K562 (cell line): ENCODE measurements around the gene SOWAHB. TPM values are rescaled to one million over a fixed set of nuclear protein-coding genes. Genes with fewer than 3 reads are reported as not detected.

Experiments
- ETV6 ChIP-seq, 3 experiments: fragments of 150-350 bp in 1 of 3; sonication (generic) in 1 of 3; formaldehyde crosslinking in 1 of 3; IDR thresholded peaks; 2 replicates each; pipeline versions ENCODE4 v1.6.1 to v1.8.0; 2014 to 2022; ENCODE audit warnings: borderline replicate concordance in 2 of 3, low read depth in 2 of 3, antibody characterized with exemption in 1 of 3, low read length in 1 of 3, mild to moderate bottlenecking in 1 of 3, missing genetic modification reagents in 1 of 3
- GABPB2 ChIP-seq: fragments of 250-450 bp; sonication (Bioruptor Pico); conservative IDR thresholded peaks from 2 replicates; pipeline ENCODE4 v1.5.1; 2021; ENCODE audit warnings: mild to moderate bottlenecking
- KHSRP ChIP-seq: fragments of 450-650 bp; IDR thresholded peaks from 2 replicates; pipeline ENCODE4 v1.6.1; 2017
- PHB ChIP-seq: fragments of 250-450 bp; sonication (Bioruptor Pico); IDR thresholded peaks from 2 replicates; pipeline ENCODE4 v1.5.0; 2021
- RBM25 ChIP-seq: fragments of 200-400 bp; formaldehyde crosslinking; IDR thresholded peaks from 2 replicates; pipeline ENCODE4 v1.6.1; 2018; ENCODE audit warnings: low read length, low read depth, moderate library complexity; ENCODE audit not compliant: severe bottlenecking
- RCOR1 ChIP-seq, 2 experiments: IDR thresholded peaks; 2 replicates each; pipeline ENCODE4 v1.6.1; 2012; ENCODE audit warnings: low read depth in 2 of 2, low read length in 2 of 2, borderline replicate concordance in 1 of 2, improper control_type of control experiment in 1 of 2
- SIN3A ChIP-seq, 2 experiments: fragments of 150-350 bp in 1 of 2; IDR thresholded peaks; 2 replicates each; pipeline ENCODE4 v1.6.1; 2011 to 2016; ENCODE audit warnings: borderline replicate concordance in 2 of 2, low read depth in 2 of 2, low read length in 2 of 2, mild to moderate bottlenecking in 2 of 2, moderate library complexity in 2 of 2; ENCODE audit not compliant: control insufficient read depth in 1 of 2
- USF2 ChIP-seq: sonication (generic); formaldehyde crosslinking; IDR thresholded peaks from 2 replicates; pipeline ENCODE4 v1.5.0; 2020; ENCODE audit warnings: missing genetic modification reagents
- ZNF174 ChIP-seq: fragments of 250-450 bp; sonication (Bioruptor Pico); IDR thresholded peaks from 2 replicates; pipeline ENCODE4 v1.4.0; 2020; ENCODE audit warnings: mild to moderate bottlenecking
- ZNF551 ChIP-seq: fragments of 250-450 bp; sonication (Bioruptor Pico); IDR thresholded peaks from 2 replicates; pipeline ENCODE4 v1.5.0; 2021; ENCODE audit warnings: mild to moderate bottlenecking, moderate library complexity
- polyA plus RNA-seq, 8 experiments: library from polyadenylated mRNA; depleted of rRNA in 4 of 8; stranded (reverse) in 5 of 8; unstranded in 3 of 8; fragments of >200 nt; fragmentation: Nextera tagmentation in 2 of 8; fragmentation: Illumina TruSeq in 1 of 8; extraction: Ambion mirVana in 2 of 8; extraction: Trizol in 1 of 8; gene quantifications; 2 replicates each; pipeline versions ENCODE4 v1.2.1 to v1.2.3, GENCODE V29; 2011 to 2014; ENCODE audit warnings: inconsistent platforms in 1 of 8, missing spikeins in 1 of 8
- total RNA-seq, 7 experiments: library from RNA; depleted of rRNA in 6 of 7; stranded (reverse); fragments of >200 nt in 6 of 7; fragmentation: Illumina TruSeq in 2 of 7; extraction: Trizol in 2 of 7; gene quantifications; 2 replicates each; pipeline versions ENCODE4 v1.2.1 to v1.2.3, GENCODE V29; 2011 to 2021; ENCODE audit warnings: low replicate concordance in 1 of 7
- TF ChIP-seq, protein P1 (sequence below), 2 experiments: IDR thresholded peaks in 1 of 2; conservative IDR thresholded peaks in 1 of 2; 2 replicates each; pipeline ENCODE4 v1.6.1; 2016; ENCODE audit warnings: low read depth in 2 of 2, mild to moderate bottlenecking in 1 of 2, missing compliant biosample characterization in 1 of 2, missing genetic modification characterization in 1 of 2, moderate library complexity in 1 of 2

Gene SOWAHB
- total and polyA plus RNA-seq, 9 of the 15 experiments (the other 6 are each of a cell fraction or from before 2014, with no cell fraction given), result not detected

DNA sequence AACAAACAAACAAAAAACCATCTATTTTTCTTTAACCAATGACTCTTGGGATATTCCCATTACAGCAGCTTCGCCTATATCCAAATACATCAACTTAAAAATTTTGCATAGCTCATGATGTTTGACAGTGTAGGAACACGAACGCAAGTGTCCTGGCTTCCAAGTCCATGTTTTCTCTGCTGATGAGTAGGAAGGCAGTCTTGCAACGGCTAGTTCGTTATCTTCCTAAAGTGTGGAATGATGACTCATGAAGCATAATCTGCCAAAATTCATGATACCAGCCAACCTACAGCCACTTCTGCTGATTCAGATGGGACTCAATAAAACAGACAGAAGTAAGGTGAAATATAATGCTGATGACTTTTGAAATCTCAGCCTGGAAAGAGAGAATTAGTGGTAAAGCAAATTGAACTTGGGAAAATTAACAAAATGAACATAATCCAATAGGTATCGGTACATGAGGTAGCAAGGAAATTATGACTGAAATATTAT, 45.2 kb upstream of the SOWAHB start (continued):
- no peak for TF ChIP-seq ZNF174
- TF ChIP-seq ETV6 (IDR thresholded peaks at IDR 0.05; ENCODE audit: borderline replicate concordance in 1 of 2, low read depth in 2 of 2, low read length in 1 of 2), result no peak
- TF ChIP-seq ETV6 (CRISPR knock-in tag; IDR thresholded peaks at IDR 0.05; ENCODE audit: borderline replicate concordance), result no peak
- TF ChIP-seq KHSRP, result no peak
- peak in 1 of 2 experiments; percentile 83; a peak in 2 of 4 replicates for TF ChIP-seq RCOR1 (IDR thresholded peaks at IDR 0.05; ENCODE audit: borderline replicate concordance in 1 of 2, low read depth in 2 of 2, low read length in 2 of 2)
- no peak for TF ChIP-seq RBM25
- TF ChIP-seq, protein P1, sequence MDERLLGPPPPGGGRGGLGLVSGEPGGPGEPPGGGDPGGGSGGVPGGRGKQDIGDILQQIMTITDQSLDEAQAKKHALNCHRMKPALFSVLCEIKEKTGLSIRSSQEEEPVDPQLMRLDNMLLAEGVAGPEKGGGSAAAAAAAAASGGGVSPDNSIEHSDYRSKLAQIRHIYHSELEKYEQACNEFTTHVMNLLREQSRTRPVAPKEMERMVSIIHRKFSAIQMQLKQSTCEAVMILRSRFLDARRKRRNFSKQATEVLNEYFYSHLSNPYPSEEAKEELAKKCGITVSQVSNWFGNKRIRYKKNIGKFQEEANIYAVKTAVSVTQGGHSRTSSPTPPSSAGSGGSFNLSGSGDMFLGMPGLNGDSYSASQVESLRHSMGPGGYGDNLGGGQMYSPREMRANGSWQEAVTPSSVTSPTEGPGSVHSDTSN (CRISPR knock-in tag; IDR thresholded peaks at IDR 0.05; ENCODE audit: low read depth), result no peak
- TF ChIP-seq, protein P1 (tag; conservative IDR thresholded peaks at IDR 0.05; ENCODE audit: low read depth), result no peak
- TF ChIP-seq USF2 (CRISPR knock-in tag), result no peak
- no peak for TF ChIP-seq GABPB2 (CRISPR knock-in tag)
- no peak for TF ChIP-seq SIN3A (IDR thresholded peaks at IDR 0.05; ENCODE audit: borderline replicate concordance in 2 of 2, control insufficient read depth in 1 of 2, low read depth in 2 of 2, low read length in 2 of 2)
- TF ChIP-seq ZNF551 (CRISPR knock-in tag), result no peak
- no peak for TF ChIP-seq PHB (CRISPR knock-in tag)
